SIG-M5 (cell line): ENCODE results near the gene FAS.

Experiments used
- DNase-seq: peaks from one replicate; lab custom pipeline; 2025; lab: John Stamatoyannopoulos, UW

FAS gene

DNA sequence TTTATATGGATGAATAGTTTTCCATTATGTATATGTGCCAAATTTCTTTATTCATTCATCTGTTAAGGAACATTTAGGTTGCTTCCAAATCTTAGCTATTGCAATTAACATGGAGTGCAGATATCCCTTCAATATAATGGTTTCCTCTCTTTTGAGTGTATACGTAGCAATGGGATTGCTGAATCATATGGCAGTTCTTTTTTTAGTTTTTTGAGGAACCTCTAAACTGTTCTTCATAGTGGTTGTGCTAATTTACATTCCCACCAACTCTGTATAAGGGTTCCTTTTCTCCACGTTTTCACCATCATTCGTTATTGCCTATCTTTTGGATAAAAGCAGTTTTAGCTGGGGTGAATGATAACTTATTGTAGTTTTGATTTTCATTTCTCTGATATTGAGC, 46.5 kb downstream of the FAS start:
- no peak for DNase-seq

DNA sequence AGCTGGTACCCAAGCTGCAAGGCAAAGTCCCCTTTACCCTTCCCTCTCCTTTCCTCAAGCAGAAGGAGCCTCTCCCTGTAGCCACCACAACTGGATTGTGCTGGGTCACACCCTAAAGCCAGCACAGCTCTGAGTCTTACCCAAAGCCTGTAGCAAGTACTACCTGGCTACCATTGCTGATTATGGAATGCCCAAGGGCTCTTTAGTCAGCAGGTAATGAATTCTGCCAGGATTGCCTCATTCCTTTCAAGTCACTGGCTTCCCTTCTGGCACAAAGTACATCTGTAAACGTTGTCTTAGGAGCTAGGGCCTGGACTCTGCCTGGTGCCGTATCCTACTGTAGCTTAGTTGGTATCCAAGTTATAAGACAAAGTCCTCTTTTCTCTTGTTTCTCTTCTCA, 52.0 kb downstream of the FAS start:
- DNase-seq: no peak

DNA sequence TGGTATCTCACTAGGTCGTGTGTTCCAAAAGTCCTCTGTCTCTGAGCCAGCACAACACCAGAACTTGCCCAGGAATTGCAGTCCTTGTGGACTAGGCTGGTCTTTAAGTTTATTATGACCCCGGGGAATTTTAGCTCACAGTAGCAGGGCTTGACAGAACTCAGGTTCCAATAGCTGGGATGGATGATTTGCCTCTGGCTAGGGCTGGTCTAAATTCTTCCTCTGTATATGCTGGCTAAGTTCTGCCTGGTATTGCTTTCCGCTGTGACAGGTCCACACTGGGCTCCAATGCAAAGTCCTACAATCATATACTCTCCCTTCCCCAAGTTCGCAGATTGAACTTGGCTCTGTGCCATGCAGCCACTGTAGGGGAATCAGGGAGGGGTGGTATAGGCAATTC, 52.5 kb downstream of the FAS start:
- no peak for DNase-seq

DNA sequence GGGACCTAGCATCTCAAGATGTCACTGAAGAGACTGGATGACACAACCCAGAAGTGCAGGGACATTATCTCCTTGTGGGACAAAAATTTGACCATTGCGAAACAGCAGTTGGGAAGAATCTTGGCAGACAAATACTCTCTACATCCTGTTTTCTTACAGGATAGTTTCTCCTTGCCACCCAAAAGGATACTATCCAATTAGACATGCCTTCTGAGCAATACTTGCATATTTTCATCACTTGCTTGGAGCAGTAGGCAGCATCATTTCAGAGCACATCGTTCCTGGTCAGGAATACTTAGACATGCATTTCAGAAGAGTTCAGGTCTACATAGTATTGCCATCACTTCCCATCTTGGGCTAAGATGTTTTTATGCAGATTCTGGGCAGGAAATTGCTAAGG, 56.8 kb downstream of the FAS start:
- no peak for DNase-seq

DNA sequence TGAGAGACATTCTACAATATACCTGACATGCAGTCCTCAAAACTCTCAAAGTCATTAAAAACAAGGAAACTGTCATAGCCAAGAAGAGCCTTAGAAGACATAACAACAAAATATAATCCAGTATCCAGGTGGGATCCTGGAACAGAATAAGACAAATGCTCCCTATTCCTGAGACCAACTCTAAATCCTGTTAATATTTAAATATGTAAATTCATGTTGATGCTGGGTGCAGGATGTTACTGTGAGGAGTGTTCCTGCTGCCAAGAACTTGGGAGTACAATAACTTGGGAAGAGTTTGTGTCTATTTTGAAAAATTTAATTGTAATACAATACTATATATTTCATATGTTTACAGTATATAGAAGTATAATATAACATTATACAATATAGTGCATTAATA, 61.0 kb downstream of the FAS start:
- no peak for DNase-seq

DNA sequence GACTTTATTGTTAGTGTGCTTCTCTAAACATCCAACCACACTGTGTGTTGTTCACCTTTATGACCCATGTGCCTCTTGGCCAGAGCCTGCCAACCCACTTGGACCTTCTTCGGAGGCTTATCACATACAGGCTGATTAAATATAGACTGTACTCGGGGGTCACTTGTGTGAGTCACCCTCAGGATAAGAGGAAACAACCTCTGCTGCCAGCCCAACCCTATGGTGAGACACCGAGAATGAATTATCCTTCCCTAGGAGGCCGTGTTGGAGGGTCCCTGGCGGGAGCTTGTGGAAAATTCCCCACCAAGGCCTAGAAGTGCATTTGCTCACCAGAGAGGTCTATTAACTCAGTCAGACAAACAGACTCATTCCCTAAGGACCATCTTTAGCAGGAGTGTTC, 63.0 kb downstream of the FAS start:
- DNase-seq: no peak

DNA sequence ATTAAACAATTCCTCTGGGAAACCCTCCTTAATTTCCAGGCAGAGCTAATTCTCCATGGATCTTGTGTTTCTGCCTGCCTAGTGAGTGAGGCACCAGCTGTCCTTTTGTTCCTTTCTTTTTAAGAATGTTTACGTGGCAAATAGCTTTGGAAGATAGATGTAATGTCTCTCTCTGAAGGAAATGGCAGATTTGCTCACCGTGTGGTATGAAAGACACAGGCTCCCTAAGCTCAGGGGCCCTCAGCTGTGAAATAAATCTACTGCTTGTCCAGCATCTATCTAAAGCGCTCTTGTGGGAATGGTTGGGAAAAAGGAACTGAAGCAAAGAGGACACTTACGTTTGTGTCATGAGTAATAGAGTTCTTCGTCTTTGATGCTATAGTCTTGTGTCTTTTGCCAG, 64.6 kb downstream of the FAS start:
- DNase-seq: no peak

DNA sequence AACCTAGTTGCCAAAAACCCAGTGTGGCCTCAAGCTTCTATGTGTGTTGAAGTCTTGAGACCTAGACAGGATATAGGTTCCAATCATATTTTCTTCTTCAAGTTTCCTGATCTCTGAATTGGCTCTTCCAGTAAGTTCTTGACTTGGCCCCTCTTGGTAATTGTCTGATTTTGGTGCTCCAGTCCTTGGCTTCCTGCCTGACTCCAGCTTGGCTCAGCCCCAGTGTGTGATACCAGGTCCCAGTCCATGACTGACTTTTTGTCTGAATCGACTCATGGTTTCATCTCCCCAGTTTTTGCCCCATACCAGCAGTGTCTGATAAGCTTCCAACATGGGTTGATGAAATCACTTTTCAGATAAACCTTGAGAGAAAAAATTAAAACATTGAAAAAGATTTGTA, 72.3 kb downstream of the FAS start:
- DNase-seq: no peak

DNA sequence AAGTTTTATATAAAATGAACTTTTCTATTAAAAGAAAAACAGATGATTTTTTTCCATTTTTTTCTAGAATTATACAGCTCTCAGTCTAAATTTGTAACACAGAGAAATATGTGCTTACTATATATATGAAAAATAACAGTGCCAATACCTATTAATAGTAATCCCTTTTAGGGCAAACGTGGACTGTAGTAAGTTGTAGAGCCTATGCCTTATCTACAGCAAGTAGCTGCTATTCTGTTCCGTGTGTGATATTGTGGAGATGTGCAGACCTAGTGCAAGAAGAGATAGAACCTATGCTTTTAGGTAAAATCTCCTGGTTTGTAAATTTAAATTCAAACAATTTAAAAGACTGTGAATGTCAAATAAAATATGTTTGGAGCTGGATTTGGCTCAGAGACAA, 72.9 kb downstream of the FAS start:
- no peak for DNase-seq

DNA sequence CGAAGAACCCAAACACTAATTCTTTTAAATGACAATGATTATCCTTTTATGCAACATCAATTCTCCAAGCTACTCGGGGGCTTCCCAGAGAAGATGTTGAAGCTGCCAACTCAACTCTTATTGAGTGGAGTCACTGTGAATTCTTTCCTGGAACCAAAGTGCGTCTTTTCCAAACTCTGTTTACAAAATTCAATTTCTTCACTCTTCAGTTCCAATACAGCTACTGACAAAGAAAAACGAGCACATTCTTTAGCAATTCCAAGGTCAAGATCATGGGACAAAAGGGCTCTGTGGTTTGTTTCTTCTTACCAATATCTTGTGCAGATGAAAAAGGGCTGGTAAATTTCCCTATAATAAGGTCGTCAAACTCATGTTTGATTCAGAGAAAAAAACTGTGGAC, 74.2 kb downstream of the FAS start:
- no peak for DNase-seq
